Left lung (tissue), 14 donors: ENCODE data around the gene HEATR1. TPM values are rescaled to one million over a fixed set of nuclear protein-coding genes. Genes with fewer than 3 reads are reported as not detected.

ENCODE experiments used
- ATAC-seq: fragments of 200-7000 bp; cut with Tn5 transposase; one replicate; pipeline ENCODE4 v1.9.1; 2020; ENCODE audit warnings: moderate library complexity
- DNase-seq, 4 donors: peaks; one replicate each; pipeline ENCODE4 v3.0.0-alpha.2; 2013 to 2020
- H3K27ac ChIP-seq, 2 donors: fragments of 200-600 bp; sonication (generic) in 1 of 2; one replicate each; pipeline versions ENCODE4 v1.5.0 to v1.8.0; 2020 to 2021
- H3K27me3 ChIP-seq, 2 donors: fragments of 200-600 bp; sonication (generic) in 1 of 2; one replicate each; pipeline versions ENCODE4 v1.5.0 to v1.8.0; 2020 to 2021
- H3K36me3 ChIP-seq, 2 donors: fragments of 200-600 bp; sonication (generic) in 1 of 2; one replicate each; pipeline versions ENCODE4 v1.5.0 to v1.8.0; 2020 to 2021
- H3K4me1 ChIP-seq, 2 donors: fragments of 200-600 bp; one replicate each; pipeline ENCODE4 v1.8.0; 2021
- H3K4me3 ChIP-seq, 2 donors: fragments of 200-600 bp; sonication (generic) in 1 of 2; one replicate each; pipeline versions ENCODE4 v1.5.0 to v1.8.0; 2020 to 2021; ENCODE audit warnings: mild to moderate bottlenecking in 1 of 2
- H3K9me3 ChIP-seq, 2 donors: fragments of 200-600 bp; sonication (generic) in 1 of 2; one replicate each; pipeline versions ENCODE4 v1.5.0 to v1.8.0; 2020 to 2021
- CTCF ChIP-seq, 2 donors: fragments of 200-600 bp; sonication (generic) in 1 of 2; IDR thresholded peaks; one replicate each; pipeline versions ENCODE4 v1.5.0 to v1.8.0; 2021; ENCODE audit warnings: antibody characterized with exemption in 2 of 2
- intact Hi-C, 2 donors: fragments of 100-400 bp; cut with DNase I; formaldehyde crosslinking; loops; one replicate each; pipeline versions ENCODE4 v1.11.2 to v1.14.2; 2022
- long read RNA-seq, 12 donors: library from polyadenylated mRNA in 2 of 12; unstranded in 2 of 12; transcript quantifications; one replicate each; pipeline ENCODE4 v2.0.0 and lab custom pipeline, GENCODE V29; 2019 to 2026
- polyA plus RNA-seq, 6 donors: library from polyadenylated mRNA; unstranded; fragments of 120-200 nt; gene quantifications; one replicate each; pipeline ENCODE4 v1.2.1, GENCODE V29; 2013; ENCODE audit not compliant: insufficient read length in 6 of 6
- total RNA-seq, 2 donors: library from RNA; stranded (reverse); fragmentation: NEBNext Ultra II Directional; extraction: Animal tissue kit (Norgen Biotek cat#: 25700); gene quantifications; one replicate each; pipeline ENCODE4 v1.2.1, GENCODE V29; 2021
- donor health status: DM: no; HTN: yes; CAD: no.
- donor health status: DM: no; HTN: no; CAD: no.

The HEATR1 gene
- total RNA-seq (10 to 100 TPM; 21.1 to 36.2 TPM), polyA plus RNA-seq (10 to 100 TPM; 30.5 to 34.7 (median 32.5) TPM)
- long read RNA-seq, donor 1, partial matches to known transcripts = 10 of 11 reads
- long read RNA-seq, donor 1, other reads (novel, unspliced or antisense) = 0 of 11 reads
- long read RNA-seq, donor 2 = 0 reads
- long read RNA-seq, donor 3 = 0 reads
- long read RNA-seq, donor 4, partial matches to known transcripts = 2 of 2 reads
- long read RNA-seq, donor 4, other reads (novel, unspliced or antisense) = 0 of 2 reads
- long read RNA-seq, donor 5, partial matches to known transcripts = 9 of 10 reads
- long read RNA-seq, donor 5, other reads (novel, unspliced or antisense) = 0 of 10 reads
- long read RNA-seq, donor 6, full-length matches to known transcripts = 4 of 4 reads
- long read RNA-seq, donor 6, partial matches to known transcripts = 0 of 4 reads
- long read RNA-seq, donor 6, other reads (novel, unspliced or antisense) = 0 of 4 reads
- long read RNA-seq, donor 7 = 0 reads
- long read RNA-seq, donor 8, partial matches to known transcripts = 0 of 1 reads
- long read RNA-seq, donor 8, other reads (novel, unspliced or antisense) = 0 of 1 reads
- long read RNA-seq, donor 9 = 0 reads
- long read RNA-seq, donor 10, partial matches to known transcripts = 1 of 2 reads
- long read RNA-seq, donor 10, other reads (novel, unspliced or antisense) = 0 of 2 reads
- long read RNA-seq, donor 11, partial matches to known transcripts = 42 of 43 reads
- long read RNA-seq, donor 11, other reads (novel, unspliced or antisense) = 0 of 43 reads
- long read RNA-seq, donor 12, partial matches to known transcripts = 7 of 8 reads
- long read RNA-seq, donor 12, other reads (novel, unspliced or antisense) = 0 of 8 reads

GRCh38 chr1:236603991-236604904, at the start of gene HEATR1:
Gene HEATR1, minus strand, starts transcription at chr1:236604516. Its CDS starts 421 bp downstream, at chr1:236604095.
- ATAC-seq = peak; percentile 100
- H3K36me3 ChIP-seq = peaks cover 0 to 18% of the 10 kb centered on the region in 2 donors
- intact Hi-C loops = no loop called here
- DNase-seq = peak; percentile 90 to 96 (median 95)
- TF ChIP-seq CTCF (IDR thresholded peaks at IDR 0.05) = no peak
- H3K4me3 ChIP-seq = peak within 1 kb of the TSS; percentile 75 to 80
- H3K9me3 ChIP-seq = no peaks in the 10 kb centered on the region
- H3K4me1 ChIP-seq = peaks cover 0 to 14% of the 10 kb centered on the region in 2 donors
- H3K27me3 ChIP-seq = peaks cover 0 to 21% of the 10 kb centered on the region in 2 donors
- H3K27ac ChIP-seq = peak within 1 kb of the TSS; percentile 69 to 82

GRCh38 chr1:236645016-236645680, 40.8 kb upstream of the HEATR1 start:
- Histone ChIP-seq H3K36me3 (no peaks in the 10 kb centered on the region), H3K27me3 (no peaks in the 10 kb centered on the region), H3K4me1 (no peaks in the 10 kb centered on the region), H3K9me3 (no peaks in the 10 kb centered on the region), H3K4me3 (no peak overlapping the region), H3K27ac (no peak overlapping the region)
- TF ChIP-seq CTCF (IDR thresholded peaks at IDR 0.05) = no peak
- DNase-seq = no peak
- intact Hi-C loops = no loop called here
- ATAC-seq = no peak

- Histone ChIP-seq H3K27me3 (no peaks in the 10 kb centered on the region), H3K27ac (no peak overlapping the region), H3K36me3 (no peaks in the 10 kb centered on the region), H3K9me3 (no peaks in the 10 kb centered on the region), H3K4me3 (no peak overlapping the region), H3K4me1 (no peaks in the 10 kb centered on the region)
- intact Hi-C loops = no loop called here
- TF ChIP-seq CTCF (IDR thresholded peaks at IDR 0.05) = no peak
- ATAC-seq (no peak), DNase-seq (no peak)
Observed at GRCh38 chr1:236642763-236643162, 38.4 kb upstream of the HEATR1 start.

GRCh38 chr1:236639686-236640085, 35.4 kb upstream of the HEATR1 start:
- Histone ChIP-seq H3K9me3 (no peaks in the 10 kb centered on the region), H3K4me3 (no peak overlapping the region), H3K27me3 (peaks cover 0 to 7% of the 10 kb centered on the region in 2 donors), H3K27ac (no peak overlapping the region), H3K4me1 (no peaks in the 10 kb centered on the region), H3K36me3 (no peaks in the 10 kb centered on the region)
- no peak for TF ChIP-seq CTCF (IDR thresholded peaks at IDR 0.05)
- ATAC-seq = no peak
- intact Hi-C loops = no loop called here
- DNase-seq = peak in 1 of 4 donors; percentile 10
